Stimulated activated CD4-positive, alpha-beta T cell treated with anti-CD3 and anti-CD28 coated beads, Interleukin-12 subunit alpha, Interleukin-12 subunit beta, amount 100 ng/mL, for 48 hours (primary cell): ENCODE data around the gene SRPRB.

Experiments used
- DNase-seq, 3 donors: peaks; one replicate each; pipeline ENCODE4 v3.0.0-alpha.2; 2020; ENCODE audit warnings: low read depth in 2 of 3, low spot score in 1 of 3

The SRPRB gene

GRCh38 chr3:133840055-133840737 is 34.6 kb downstream of the SRPRB start:
- DNase-seq = no peak

GRCh38 chr3:133840767-133841166 is 35.2 kb downstream of the SRPRB start:
- DNase-seq = no peak

GRCh38 chr3:133841196-133841595 is 35.6 kb downstream of the SRPRB start:
- DNase-seq = no peak

DNA sequence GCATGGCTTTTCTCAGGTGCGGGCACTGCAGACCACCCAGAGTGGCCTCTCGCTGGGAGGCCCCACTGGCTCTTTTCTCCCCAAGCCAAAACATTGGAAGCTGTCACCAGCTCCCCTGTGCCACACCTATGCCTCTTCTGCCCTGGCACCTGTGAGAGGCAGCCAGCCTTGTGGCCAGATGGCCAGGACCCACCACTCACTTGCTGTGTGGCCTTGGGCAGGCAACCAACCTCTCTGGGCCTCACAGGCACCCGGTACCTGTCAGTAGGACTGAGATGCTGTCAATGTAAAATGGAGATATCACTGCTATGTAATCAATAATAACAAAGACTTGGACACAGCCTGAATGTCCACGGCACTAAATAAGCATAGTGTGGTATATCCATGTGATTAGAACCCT is 36.5 kb downstream of the SRPRB start:
- DNase-seq = no peak

DNA sequence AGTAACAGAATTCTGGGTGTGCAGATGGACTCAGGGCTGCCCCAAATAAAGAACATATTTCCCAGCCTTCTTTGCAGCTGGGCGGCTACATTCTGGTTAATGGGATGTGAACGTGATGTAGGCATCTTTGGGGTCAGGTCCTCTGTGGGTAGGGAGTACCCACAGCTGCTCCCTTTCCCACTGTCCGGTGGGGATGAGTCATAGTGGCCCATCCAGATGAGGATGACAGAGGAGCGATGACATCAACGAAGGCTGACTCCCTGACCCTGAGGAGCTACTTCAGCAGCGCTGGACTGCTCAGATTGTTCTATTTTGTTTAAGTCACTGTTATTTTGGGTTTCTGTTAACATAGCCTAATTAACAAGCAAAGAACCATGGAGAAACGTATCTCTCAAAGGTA is 38.0 kb downstream of the SRPRB start:
- DNase-seq = no peak

- DNase-seq = no peak
These were observed 39.5 kb downstream of the SRPRB start for GRCh38 chr3:133845127-133845526.

GRCh38 chr3:133849346-133849745 is 43.7 kb downstream of the SRPRB start:
- no peak for DNase-seq

DNA sequence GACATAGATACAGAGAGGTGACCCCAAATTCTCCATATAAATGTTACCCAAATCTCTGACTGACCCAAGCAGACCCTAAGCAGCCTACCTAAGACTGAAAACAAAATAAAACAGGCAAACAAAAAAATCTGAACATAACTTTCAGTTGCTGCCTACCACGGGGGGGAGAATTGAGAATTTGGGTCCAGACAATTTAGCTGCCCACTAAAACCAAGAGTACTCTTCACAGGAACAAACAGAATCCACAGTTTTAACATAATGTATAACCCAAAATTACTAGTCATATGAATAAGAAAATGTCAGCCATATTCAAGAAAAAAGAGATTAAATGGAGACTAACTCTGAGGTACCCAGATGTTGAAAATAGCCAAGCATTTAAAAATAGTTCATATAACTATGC is 44.4 kb downstream of the SRPRB start:
- DNase-seq = no peak

GRCh38 chr3:133851266-133851906 is 45.8 kb downstream of the SRPRB start:
- peak in 1 of 3 donors; percentile 4 for DNase-seq

GRCh38 chr3:133851931-133852330 is 46.3 kb downstream of the SRPRB start:
- no peak for DNase-seq

DNA sequence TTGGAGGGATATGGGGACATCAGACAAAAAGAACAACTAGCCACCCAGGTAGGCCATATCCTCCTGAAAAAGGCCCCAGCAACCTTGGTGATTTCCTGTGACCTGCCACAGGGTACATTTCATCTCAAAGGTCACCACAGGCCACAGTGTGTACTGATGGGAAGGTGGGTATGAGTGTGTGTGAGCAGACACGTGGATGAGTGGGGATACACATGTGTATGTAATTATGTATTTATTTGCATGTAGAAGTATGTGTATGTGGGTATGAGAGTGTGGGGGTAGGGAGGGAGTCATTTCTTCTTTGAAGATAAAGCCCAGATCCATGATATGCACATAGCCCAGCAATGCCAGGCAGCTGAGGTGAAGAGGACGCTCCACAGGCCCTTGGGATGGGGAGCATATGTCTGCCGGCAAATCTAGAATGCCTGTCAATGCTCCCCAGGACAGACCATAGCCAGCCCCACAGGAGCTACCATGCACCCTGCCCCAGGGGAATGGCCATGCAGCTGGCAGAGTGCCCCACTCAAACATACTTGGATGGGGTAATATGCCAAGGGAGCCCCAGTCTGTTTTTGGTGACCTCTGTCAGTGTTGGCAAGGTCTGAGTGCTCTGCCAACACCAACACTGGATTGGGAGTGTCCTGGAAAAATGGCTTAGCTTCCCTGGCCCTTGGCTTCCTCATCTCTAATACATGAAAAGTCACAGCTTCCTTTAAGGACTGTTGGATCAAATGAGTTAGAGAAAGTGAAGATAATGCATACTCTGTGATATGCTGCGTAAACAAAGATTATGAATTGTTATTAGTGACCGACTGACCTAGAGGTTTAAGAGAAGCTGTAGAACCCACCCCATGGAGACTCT is 47.7 kb downstream of the SRPRB start:
- DNase-seq = no peak

- no peak for DNase-seq
These were observed 48.3 kb downstream of the SRPRB start for GRCh38 chr3:133853925-133854227.

DNA sequence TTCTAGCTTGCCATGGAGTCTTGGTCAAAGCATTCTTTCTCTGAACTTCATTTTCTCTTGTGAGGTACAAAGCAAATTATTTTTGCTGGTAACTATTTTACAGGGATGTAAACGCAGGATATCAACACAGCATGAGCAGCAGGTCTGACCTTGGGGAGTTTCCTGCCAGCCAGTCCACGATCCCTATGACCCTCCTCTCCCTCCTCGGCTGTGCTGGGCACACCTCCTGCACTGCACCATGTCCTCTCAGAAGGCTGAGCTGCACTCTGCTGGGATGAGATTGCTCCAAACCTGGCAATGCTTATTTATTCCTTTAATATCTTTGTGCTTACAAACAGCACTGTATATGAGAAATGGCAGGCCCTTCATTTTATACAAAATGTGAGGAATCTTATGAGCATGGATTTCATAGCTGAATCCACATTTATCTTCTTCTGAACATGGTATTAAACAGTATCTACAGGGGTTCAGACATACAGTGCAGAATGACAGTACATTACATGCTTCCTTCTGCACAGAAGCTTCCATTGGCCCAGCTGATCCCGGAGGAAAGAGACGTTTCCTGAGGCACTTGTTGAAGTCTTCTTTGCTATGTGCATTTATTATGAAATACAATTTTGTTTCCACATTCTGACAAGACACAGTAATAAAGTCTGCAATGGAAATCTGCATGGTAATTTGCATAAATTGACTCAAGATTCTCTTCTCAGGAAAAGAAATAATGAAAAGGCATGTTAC is 48.8 kb downstream of the SRPRB start:
- no peak for DNase-seq

- DNase-seq = no peak
These were observed 49.4 kb downstream of the SRPRB start for GRCh38 chr3:133855002-133855370.

DNA sequence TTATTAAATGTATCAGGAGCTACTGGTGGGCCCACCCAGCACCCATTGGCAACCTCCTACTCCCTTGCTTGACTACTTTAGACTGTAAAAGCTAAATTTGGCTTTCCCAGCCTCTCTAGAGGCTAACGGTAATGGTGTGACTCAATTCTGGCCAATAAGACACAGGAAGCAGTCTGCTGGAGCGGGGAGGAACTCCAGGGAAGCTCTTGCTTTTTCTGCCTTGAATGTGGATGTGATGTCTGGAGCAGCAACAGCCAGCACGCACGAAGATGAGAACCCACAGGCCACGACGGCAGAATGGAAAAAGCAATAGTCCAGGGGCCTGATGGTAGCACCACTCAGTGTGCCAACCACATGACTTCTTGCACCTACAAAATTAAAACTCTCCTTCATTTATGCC is 50.2 kb downstream of the SRPRB start:
- DNase-seq = no peak

GRCh38 chr3:133856316-133856715 is 50.7 kb downstream of the SRPRB start:
- DNase-seq = no peak

DNA sequence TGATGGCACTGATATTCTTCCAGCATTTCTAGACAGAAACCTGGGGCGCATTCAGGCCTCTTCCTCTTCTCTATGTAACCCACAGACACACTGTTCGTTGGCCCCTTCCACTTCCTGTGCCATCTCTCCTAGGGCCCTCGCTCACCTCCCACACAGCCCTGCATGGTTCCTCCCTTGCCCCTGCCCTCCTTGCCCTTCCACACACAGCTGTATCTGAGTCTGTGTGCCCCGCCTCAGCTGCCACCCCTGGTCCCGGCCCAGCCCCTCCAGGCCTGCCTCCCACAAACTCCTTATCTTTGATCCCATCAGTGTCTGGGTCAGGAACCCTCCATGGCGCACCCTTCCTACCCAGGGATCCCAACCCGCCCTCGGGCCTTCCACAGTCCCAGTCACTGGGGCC is 52.2 kb downstream of the SRPRB start:
- no peak for DNase-seq

DNA sequence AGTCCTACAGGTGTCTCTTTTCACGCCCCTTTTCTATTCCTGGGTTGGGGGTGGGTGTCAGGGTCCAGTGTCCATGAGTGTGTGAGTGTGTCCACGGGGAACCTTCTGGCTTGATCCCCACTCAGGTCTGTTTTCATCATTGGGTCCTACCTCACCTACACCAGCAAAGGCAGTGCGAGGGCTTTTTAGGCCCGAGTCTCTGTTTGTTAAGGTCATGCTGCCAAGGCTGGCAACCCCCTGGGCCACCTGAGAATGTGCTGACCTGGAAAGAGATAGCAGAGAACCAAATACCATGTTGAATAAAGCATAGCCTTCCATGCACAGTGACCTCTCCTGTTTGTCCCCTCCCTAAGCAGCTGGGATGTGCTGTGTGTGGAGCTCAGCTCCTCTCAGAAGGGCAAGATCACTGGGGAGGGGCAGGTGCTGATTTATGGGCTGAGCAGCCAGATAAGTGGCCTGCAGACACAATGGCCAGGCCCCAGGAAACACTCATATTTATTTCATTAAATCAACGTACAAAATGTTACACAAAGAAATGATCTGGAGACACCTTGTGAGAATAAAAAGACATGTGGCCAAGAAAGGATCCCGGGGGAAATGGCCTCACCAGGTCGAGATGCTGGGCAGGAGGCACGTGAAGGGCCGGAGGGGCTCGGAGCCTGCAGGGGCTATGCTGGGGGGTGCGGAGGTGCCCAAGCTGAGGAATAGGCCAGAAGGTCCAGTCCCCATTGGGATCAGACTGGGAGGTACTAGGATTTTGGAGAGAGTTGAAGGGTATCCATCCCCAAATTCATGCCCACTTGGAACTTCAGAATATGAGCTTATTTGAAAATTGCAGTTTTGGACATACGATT is 54.0 kb downstream of the SRPRB start:
- no peak for DNase-seq

DNA sequence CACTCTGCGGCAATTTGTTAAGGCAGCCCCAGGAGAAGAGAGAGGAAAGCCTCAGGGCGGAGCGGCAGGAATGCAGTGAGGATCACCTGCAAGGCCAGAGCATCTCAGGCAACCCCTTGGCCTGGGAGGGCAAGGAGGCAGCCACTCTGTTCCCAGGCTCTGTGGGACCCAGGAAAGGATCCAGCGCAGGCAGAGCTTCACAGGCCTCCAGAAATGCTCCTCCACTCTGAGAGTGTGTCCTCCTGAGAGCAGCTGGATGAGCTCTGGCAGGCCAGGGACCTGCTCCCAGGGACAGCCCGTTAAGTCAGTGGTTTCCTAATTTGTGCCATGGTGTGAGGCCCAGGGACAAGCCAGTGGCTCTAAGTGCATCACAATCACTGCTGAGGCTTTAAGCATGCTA is 54.9 kb downstream of the SRPRB start:
- DNase-seq = no peak

- DNase-seq = no peak
These were observed 56.5 kb downstream of the SRPRB start for GRCh38 chr3:133862161-133862560.

GRCh38 chr3:133863911-133864310 is 58.3 kb downstream of the SRPRB start:
- DNase-seq = no peak
